Activated effector memory CD4-positive, alpha-beta T cell treated with anti-CD3 and anti-CD28 coated beads, Interleukin-2, amount 50 U/mL, for 16 hours (primary cell): ENCODE measurements around the gene IL27RA.

ENCODE experiments used
- DNase-seq: peaks from one replicate; pipeline ENCODE4 v3.0.0-alpha.2; 2020

Gene IL27RA

GRCh38 chr19:14061751-14062557 is 30.4 kb downstream of the IL27RA start, which contains the start of gene PALM3:
Gene PALM3, minus strand, starts transcription at chr19:14062076. Its CDS starts 96 bp downstream, at chr19:14061980.
- DNase-seq = no peak

- DNase-seq = no peak
These were observed 30.9 kb downstream of the IL27RA start for GRCh38 chr19:14062558-14062855.

- no peak for DNase-seq
These were observed 31.5 kb downstream of the IL27RA start for GRCh38 chr19:14063105-14063504.

DNA sequence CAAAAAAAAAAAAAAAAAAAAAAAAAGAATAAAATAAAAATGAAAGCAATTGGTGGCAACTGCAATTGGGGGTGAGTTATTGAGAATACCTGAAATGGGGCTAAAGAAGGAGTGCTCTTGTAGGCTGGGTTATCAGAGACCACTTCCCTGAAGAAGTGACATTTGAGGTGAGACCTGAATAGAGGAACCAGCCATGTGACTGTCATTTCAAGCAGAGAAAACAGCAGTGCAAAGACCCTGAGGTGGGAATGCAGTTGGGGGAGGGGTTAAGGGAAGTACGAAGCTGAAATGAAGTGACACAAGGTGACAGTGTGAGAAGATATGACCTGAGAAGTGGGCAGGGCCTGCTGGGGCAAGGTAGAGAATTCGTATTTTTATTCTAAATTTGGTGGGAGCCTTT is 34.6 kb downstream of the IL27RA start:
- no peak for DNase-seq

GRCh38 chr19:14070268-14071050 is 38.9 kb downstream of the IL27RA start:
- no peak for DNase-seq

DNA sequence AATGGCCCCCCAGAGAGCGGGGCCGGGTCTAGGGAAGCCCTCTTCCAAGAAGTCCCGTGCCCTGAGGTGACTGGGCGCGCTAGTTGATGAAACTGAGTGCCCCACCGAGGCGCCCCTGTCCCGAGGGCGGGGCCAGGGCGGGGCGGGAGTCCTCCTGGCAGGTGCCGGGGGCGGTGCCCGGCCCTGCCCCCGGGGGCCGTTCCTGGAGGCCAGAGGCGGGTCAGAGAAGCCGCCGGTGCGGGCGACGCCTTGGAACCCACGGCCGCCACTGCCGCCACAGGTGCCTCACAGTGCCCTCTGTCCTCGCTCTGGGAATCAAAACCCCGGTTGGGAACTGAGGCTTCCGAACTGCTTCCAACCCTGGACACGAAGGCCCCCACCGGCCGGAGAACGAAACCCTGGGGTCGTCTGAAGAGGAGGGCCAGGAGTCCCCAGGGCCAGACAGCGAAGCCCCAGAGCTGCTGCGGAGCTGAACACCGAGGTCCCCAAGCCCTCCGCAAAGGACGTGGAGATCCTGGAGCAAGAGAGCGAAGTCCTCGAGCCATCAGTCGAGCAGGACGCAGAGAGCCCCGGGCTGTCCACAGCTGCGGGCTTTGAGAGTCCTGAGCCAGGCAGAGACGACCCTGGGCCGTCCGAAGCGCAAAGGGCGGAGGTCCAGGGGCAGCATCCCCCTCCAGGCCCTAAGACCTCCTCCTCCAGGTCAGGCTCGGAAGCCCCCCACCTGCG is 41.1 kb downstream of the IL27RA start, which contains the start of gene MISP3:
MISP3 (plus strand) TSS at position 252 of the 726 bp plus-strand sequence. CDS start 524 bp downstream, outside the sequence.
- peak; percentile 76 for DNase-seq

GRCh38 chr19:14073261-14073924 is 41.8 kb downstream of the IL27RA start:
- peak; percentile 91 for DNase-seq

- peak; percentile 79 for DNase-seq
These were observed 42.6 kb downstream of the IL27RA start for GRCh38 chr19:14073925-14074838.

- DNase-seq = no peak
These were observed 46.8 kb downstream of the IL27RA start for GRCh38 chr19:14078411-14078810.

GRCh38 chr19:14080887-14081796 is 49.6 kb downstream of the IL27RA start:
- DNase-seq = peak; percentile 100

DNA sequence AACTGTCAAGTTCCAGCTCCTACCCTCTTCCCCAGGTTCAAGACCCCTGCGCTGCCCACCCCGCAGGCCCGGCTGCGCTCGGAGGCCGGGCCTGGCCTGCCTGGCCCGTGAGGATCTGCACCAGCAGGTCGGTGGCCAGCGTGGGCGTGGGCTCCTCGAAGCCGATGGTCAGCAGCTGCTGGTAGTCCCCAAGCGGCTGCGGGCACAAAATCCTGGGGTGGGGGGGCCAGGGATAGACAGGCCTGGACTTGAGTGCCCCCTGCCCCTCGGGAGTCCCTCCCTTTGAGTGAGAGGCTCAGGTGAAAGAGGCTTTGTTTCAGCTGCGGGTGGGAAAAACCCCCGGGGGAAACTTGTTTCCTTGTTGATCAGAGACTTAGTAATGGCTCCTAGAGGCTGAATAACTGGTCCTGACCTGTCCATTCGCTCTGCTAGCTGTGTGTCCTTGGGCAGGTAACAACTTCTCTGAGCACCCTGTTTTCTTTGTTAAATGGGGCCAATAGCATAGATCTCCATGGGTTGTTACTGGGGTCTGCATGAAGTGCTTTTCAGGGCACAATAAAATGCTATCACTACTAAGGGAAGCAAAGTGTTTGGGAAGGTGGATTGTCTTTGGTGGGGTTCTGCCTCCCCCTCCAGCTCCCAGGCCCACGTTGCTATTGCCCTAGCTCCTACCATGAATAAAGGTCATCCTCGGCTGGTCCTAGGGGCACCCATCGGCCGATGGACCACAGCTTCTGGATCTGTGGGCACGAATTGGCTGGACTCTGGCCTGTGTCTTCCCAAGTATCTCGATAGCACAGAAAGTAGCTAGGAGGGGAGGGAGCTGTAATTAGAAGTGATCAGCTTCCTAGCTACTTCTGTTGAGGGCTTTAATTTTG is 50.5 kb downstream of the IL27RA start:
- peak; percentile 79 for DNase-seq

DNA sequence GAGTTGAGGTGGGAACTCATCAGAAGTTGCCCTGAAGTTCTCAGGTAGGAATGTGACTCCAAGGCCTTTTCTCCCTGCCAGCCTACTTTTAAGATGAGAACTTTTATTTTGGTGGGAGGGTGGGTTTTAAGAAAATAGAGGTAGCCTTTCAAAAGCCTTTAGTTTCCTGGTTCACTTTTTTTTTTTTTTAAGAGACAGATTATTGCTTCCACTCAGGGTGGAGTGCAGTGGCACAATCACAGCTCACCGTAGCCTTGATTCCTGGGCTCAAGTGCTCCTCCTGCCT is 51.1 kb downstream of the IL27RA start:
- no peak for DNase-seq

DNA sequence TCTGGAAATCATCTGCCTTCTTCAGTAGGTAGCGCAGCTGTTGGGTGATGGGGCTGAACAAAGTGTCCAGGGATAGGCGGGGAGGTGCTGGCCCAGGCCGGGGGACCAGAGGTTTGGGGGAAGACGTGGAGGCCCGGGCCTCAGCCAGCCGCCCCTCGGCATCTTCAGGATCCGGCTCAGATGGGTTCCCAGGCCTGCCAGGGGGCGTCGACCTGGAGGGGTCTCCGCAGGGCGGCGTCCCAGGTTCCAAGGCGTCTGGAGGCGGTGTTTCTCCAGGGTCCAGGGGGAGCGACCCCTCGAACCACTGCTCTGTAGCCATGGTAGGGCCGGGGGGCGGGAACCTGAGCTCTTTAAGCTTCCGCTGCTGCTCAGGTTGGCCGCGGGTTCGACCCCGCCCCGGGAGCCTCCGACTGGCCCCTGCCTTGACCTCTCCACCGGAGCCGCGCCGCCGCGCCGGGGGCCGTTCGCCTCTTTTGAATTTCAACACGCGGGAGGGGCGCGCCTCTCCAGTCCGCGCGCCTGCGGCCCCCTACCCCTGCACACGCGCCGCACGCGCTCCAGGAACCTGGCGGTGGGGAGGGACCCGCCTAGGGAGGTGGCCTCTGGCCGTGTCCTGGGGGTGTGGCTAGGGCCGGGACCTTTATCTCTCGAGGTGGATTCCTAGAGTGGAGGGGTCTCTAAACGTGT is 53.9 kb downstream of the IL27RA start, which contains the start of gene C19orf67:
C19orf67 (minus strand) TSS at position 475 of the 687 bp plus-strand sequence; CDS start at position 319, 156 bp downstream.
- DNase-seq = no peak

DNA sequence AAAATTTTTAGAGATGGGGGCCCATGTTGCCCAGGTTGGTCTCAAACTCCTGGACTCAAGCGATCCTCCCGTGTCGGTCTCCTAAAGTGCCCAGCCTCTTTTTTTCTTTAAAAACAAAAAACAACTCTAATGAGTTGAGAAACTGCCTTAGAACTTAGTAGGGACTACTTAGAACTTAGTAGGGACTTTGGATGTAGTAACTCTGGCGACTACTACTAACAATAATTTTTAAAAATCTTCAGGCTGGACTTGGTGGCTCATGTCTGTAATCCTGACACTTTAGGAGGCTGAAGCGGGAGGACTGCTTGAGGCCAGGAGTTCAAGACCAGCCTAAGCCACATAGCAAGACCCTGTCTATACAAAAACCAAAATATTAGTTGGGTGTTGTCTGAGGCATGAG is 54.5 kb downstream of the IL27RA start:
- no peak for DNase-seq

GRCh38 chr19:14088634-14089411 is 57.3 kb downstream of the IL27RA start:
- DNase-seq = no peak

GRCh38 chr19:14089412-14089661 is 57.8 kb downstream of the IL27RA start:
- no peak for DNase-seq

GRCh38 chr19:14089662-14090508 is 58.3 kb downstream of the IL27RA start:
- DNase-seq = peak; percentile 83
